Subcutaneous adipose tissue (tissue), 4 donors: Measurements from ENCODE around the gene C1orf174. TPM values are rescaled to one million over a fixed set of nuclear protein-coding genes. Genes with fewer than 3 reads are reported as not detected.

ENCODE experiments used
- CTCF ChIP-seq: fragments of 450-650 bp; IDR thresholded peaks from one replicate; pipeline ENCODE4 v1.5.1; 2016; ENCODE audit warnings: low read depth, mild to moderate bottlenecking, control low read depth, antibody characterized with exemption, moderate library complexity
- total RNA-seq, 4 donors: library from RNA; depleted of rRNA; stranded (reverse); fragments of >200 nt; gene quantifications; one replicate each; pipeline ENCODE4 v1.1.0, GENCODE V29; 2016

Gene C1orf174
- 10 to 100 TPM; 17.0 to 21.4 (median 18.0) TPM for total RNA-seq

- TF ChIP-seq CTCF, result no peak
Measured at GRCh38 chr1:3900150-3900968, at the start of gene C1orf174. Gene C1orf174 (minus strand): TSS chr1:3900272. CDS start chr1:3900186, 86 bp downstream.

DNA sequence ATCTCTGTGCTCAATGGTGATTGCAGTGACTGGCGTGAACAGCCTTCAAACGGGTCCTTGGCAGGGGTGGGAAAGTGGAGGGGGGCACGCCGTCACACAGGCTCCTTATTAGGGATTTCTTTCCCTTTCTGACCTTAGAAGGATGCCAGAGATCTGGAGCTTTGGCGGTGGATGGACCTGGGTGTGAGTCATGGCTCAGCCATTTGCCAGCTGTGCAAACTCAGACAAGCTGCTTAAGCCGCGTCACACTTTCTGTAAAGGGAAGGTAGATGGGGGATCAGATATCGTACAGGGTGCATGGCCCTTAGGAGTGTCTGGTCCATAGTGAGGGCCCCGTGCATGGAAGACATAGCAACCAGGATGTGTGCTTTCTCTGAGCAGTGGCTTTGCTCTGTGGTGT is 48.3 kb upstream of the C1orf174 start:
- no peak for TF ChIP-seq CTCF

DNA sequence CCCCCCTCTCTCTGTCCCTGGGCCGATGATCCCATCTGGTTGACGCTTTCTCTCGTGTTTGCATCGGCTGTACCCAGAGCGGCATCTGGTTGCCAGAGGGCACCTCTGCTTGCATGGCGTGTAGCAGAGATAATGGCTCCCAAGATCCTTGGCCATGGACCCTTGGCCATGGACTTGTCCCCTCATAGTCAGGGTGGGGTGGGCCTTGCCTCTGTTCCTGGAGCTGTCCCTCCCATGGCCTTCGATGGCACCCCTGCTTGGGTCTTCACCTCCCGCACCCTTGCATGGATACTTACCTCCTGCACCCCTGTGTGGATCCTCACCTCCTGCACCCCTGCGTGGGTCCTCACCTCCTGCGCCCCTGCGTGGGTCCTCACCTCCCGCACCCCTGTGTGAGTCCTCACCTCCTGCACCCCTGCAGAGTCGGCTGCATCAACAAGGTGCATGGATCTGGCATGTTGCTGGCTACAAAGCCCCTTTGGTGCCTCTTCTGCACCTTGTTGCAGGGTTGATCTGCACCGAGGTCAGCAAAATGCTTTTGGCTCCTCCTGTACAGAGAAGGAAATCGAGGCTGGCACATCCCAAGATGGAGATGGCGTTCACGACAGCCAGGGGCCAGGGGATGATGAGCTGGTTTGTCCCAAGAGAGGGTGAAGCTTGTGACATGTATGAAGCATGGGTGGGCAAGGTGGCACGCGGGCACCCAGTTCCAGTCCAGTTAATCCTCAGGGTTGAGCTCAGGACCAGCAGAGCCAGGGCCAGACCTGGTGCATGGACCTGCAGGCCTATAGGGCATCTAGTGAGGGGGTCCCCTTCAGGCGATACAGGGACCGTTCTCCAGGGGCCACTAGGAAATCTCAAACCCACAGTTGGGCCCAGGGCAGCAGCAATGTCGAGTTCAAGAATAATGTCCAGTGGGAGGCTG is 46.1 kb upstream of the C1orf174 start:
- TF ChIP-seq CTCF, result no peak

GRCh38 chr1:3945222-3945621 is 45.1 kb upstream of the C1orf174 start:
- no peak for TF ChIP-seq CTCF

GRCh38 chr1:3944578-3945125 is 44.6 kb upstream of the C1orf174 start:
- no peak for TF ChIP-seq CTCF

DNA sequence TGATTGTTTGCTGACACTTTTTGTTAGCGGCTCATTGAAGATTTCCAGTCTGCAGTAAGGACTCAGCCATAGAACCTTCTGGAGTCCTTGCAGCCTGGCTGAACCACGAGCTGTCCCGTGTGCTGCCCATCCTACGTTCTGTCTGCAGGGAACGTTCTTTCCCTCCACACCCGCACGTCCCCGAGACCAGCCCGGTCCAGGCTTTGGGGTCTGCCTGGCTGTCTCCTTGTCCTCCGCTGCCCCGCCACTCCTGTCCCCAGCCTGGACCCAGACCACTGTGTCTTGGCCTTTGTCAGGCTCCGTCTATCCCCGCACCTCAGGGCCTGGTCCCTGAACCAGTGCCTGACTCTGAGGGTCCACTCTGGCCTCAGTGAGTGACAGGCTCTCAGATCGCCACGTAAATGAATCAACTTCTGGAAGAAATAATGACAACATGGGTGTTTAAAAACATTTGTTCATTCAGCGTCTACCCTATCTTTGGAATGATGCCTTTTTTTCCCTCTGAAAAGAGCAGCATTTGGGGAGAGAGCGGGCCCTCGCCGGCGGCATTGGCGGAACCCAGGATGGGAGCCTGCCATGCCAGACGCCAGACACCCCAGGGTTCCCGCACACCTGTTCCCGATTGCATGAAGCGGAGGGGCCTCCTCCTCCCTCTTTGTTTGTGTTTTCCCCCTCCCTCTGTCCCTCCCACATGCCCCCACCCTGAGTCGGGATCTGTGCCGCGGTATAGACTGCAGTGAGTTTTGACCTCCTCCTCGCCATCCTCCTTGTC is 43.9 kb upstream of the C1orf174 start:
- TF ChIP-seq CTCF, result no peak
